GM21619 (cell line): Measurements from ENCODE around the gene TAS2R10.

ENCODE experiments used
- ATAC-seq: cut with Tn5 transposase; IDR thresholded peaks from one replicate; pipeline ENCODE4 v1.9.1; 2021; ENCODE audit not compliant: unreplicated experiment

TAS2R10 gene

GRCh38 chr12:10783252-10783651 lies 42.9 kb downstream of the TAS2R10 start:
- ATAC-seq: no peak

GRCh38 chr12:10779103-10779502 lies 47.1 kb downstream of the TAS2R10 start:
- no peak for ATAC-seq
